ENCODE results near the gene TTC34.

- TF ChIP-seq CTCF (IDR thresholded peaks at IDR 0.05) (no peak), POLR2A (IDR thresholded peaks at IDR 0.05) (no peak), EP300 (IDR thresholded peaks at IDR 0.05) (no peak)
Observed at GRCh38 chr1:2602866-2603520, 198.5 kb downstream of the TTC34 start.
